A549 (cell line): ENCODE measurements around the gene KRT36. TPM values are rescaled to one million over a fixed set of nuclear protein-coding genes. Genes with fewer than 3 reads are reported as not detected.

Experiments used
- ATAC-seq, 2 experiments: fragments of 200-7000 bp in 1 of 2; fragments of >200 bp in 1 of 2; cut with Nextera tagmentation in 1 of 2; cut with Tn5 transposase in 1 of 2; 3 replicates each; pipeline versions ENCODE4 v1.8.0 to v1.9.1; 2018 to 2020; ENCODE audit warnings: mild to moderate bottlenecking in 1 of 2, moderate library complexity in 1 of 2
- CTCF ChIA-PET: fragments of 300-600 bp; sonication (Branson Sonifier 250); formaldehyde crosslinking; extraction: SDS; loops from one replicate; lab custom pipeline; 2021; ENCODE audit warnings: antibody characterized with exemption, inconsistent platforms; lab: Yijun Ruan, JAX
- POLR2A ChIA-PET: fragments of 350-600 bp; formaldehyde crosslinking; extraction: SDS; loops from one replicate; lab custom pipeline; 2021; ENCODE audit warnings: antibody characterized with exemption, inconsistent platforms; lab: Yijun Ruan, JAX
- DNase-seq, 2 experiments: peaks; one replicate each; pipeline versions ENCODE4 v3.0.0 to v3.0.0-alpha.2; 2011 to 2016; ENCODE audit warnings: low read depth in 1 of 2, low spot score in 1 of 2
- FAIRE-seq: peaks from 2 replicates; lab custom pipeline; 2011; peaks lifted over from hg19 to GRCh38; lab: Jason Lieb, UNC
- H3K27ac ChIP-seq, 2 experiments: fragments of >200 bp; sonication (Bioruptor Twin); formaldehyde crosslinking; 3 replicates each; pipeline ENCODE4 v1.5.1; 2016 to 2017
- H3K4me1 ChIP-seq: fragments of >200 bp; sonication (Bioruptor Twin); formaldehyde crosslinking; 3 replicates; pipeline ENCODE4 v1.6.1; 2016
- H3K4me2 ChIP-seq: fragments of >200 bp; sonication (Bioruptor Twin); formaldehyde crosslinking; 3 replicates; pipeline ENCODE4 v1.6.1; 2016
- H3K4me3 ChIP-seq: fragments of >200 bp; sonication (Bioruptor Twin); formaldehyde crosslinking; 3 replicates; pipeline ENCODE4 v1.5.1; 2016
- H3K9me3 ChIP-seq: fragments of >200 bp; sonication (Bioruptor Twin); formaldehyde crosslinking; 3 replicates; pipeline ENCODE4 v1.6.1; 2016
- BHLHE40 ChIP-seq: IDR thresholded peaks from 2 replicates; pipeline ENCODE4 v1.6.1; 2012; ENCODE audit warnings: low read depth, low read length, inconsistent platforms
- CBX2 ChIP-seq: fragments of 200-600 bp; sonication (generic); IDR thresholded peaks from 2 replicates; pipeline ENCODE4 v1.6.1; 2016; ENCODE audit warnings: low read depth, mild to moderate bottlenecking, borderline replicate concordance
- CEBPB ChIP-seq, 2 experiments: fragments of >200 bp in 1 of 2; sonication (Bioruptor Twin) in 1 of 2; formaldehyde crosslinking in 1 of 2; IDR thresholded peaks; 2 replicates each; pipeline ENCODE4 v1.6.1; 2012 to 2016
- CHD4 ChIP-seq: fragments of 200-600 bp; sonication (generic); IDR thresholded peaks from 2 replicates; pipeline ENCODE4 v1.6.1; 2016; ENCODE audit warnings: antibody characterized with exemption, mild to moderate bottlenecking, borderline replicate concordance
- FOSB ChIP-seq: fragments of 250-450 bp; sonication (Bioruptor Pico); IDR thresholded peaks from 2 replicates; pipeline ENCODE4 v1.5.0; 2020; ENCODE audit warnings: mild to moderate bottlenecking, moderate library complexity
- GATA3 ChIP-seq: IDR thresholded peaks from 2 replicates; pipeline ENCODE4 v1.6.1; 2012; ENCODE audit warnings: borderline replicate concordance
- HDAC2 ChIP-seq: fragments of 200-600 bp; sonication (generic); IDR thresholded peaks from 2 replicates; pipeline ENCODE4 v1.6.1; 2016
- HEYL ChIP-seq: fragments of 250-450 bp; sonication (Bioruptor Pico); IDR thresholded peaks from 2 replicates; pipeline ENCODE4 v1.8.0; 2021; ENCODE audit warnings: mild to moderate bottlenecking, moderate library complexity
- HOXB13 ChIP-seq: fragments of 250-450 bp; sonication (Bioruptor Pico); IDR thresholded peaks from 2 replicates; pipeline ENCODE4 v1.5.0; 2020; ENCODE audit warnings: low read depth, mild to moderate bottlenecking, moderate library complexity
- MAFK ChIP-seq: fragments of 450-650 bp; IDR thresholded peaks from 2 replicates; pipeline ENCODE4 v1.6.1; 2014; ENCODE audit not compliant: partially characterized antibody
- MAZ ChIP-seq: fragments of 150-350 bp; IDR thresholded peaks from 2 replicates; pipeline ENCODE4 v1.6.1; 2014; ENCODE audit warnings: antibody characterized with exemption, low read depth, low read length, borderline replicate concordance
- MYC ChIP-seq: IDR thresholded peaks from 2 replicates; pipeline ENCODE4 v1.6.1; 2012; ENCODE audit warnings: mild to moderate bottlenecking, inconsistent platforms, low read length, improper control_type of control experiment, borderline replicate concordance
- NFE2L2 ChIP-seq: fragments of 150-350 bp; conservative IDR thresholded peaks from 2 replicates; pipeline ENCODE4 v1.6.1; 2014; ENCODE audit warnings: low read length
- PBX3 ChIP-seq: IDR thresholded peaks from 2 replicates; pipeline ENCODE4 v1.6.1; 2012
- RAD21 ChIP-seq, 2 experiments: fragments of >200 bp in 1 of 2; sonication (Bioruptor Twin) in 1 of 2; formaldehyde crosslinking in 1 of 2; IDR thresholded peaks in 1 of 2; conservative IDR thresholded peaks in 1 of 2; 2 replicates in 1 of 2; 3 replicates in 1 of 2; pipeline ENCODE4 v1.6.1; 2012 to 2018; ENCODE audit warnings: inconsistent platforms in 1 of 2
- RCOR1 ChIP-seq: fragments of 150-350 bp; IDR thresholded peaks from 2 replicates; pipeline ENCODE4 v1.6.1; 2014; ENCODE audit warnings: antibody characterized with exemption, low read length, low read depth
- RFX5 ChIP-seq: fragments of 450-650 bp; IDR thresholded peaks from 2 replicates; pipeline ENCODE4 v1.7.1; 2014; ENCODE audit warnings: antibody characterized with exemption, mild to moderate bottlenecking, moderate library complexity
- ZFP36 ChIP-seq: fragments of 450-650 bp; IDR thresholded peaks from 2 replicates; pipeline ENCODE4 v1.6.1; 2014; ENCODE audit warnings: borderline replicate concordance; ENCODE audit not compliant: partially characterized antibody
- ZNF302 ChIP-seq: fragments of 250-450 bp; sonication (Bioruptor Pico); IDR thresholded peaks from 2 replicates; pipeline ENCODE4 v1.9.0; 2021; ENCODE audit warnings: inconsistent platforms, mild to moderate bottlenecking, moderate library complexity
- WGBS: methylation state at CpG from one replicate; pipeline ENCODE4 v1.1.6; 2017; ENCODE audit errors: missing lambda C conversion rate; 5-methylcytosine and 5-hydroxymethylcytosine counted together
- polyA plus RNA-seq, 4 experiments: library from polyadenylated mRNA; depleted of rRNA in 3 of 4; stranded (reverse); fragments of >200 nt; fragmentation: RNase III in 1 of 4; extraction: RNeasy Plus Mini Kit Qiagen cat#74134 plus additional on column Dnase treatment in 1 of 4; gene quantifications; 2 replicates in 3 of 4; 3 replicates in 1 of 4; pipeline ENCODE4 v1.2.3, GENCODE V29; 2011 to 2017
- TF ChIP-seq, protein P1 (sequence below): fragments of >200 bp; sonication (Bioruptor Twin); formaldehyde crosslinking; IDR thresholded peaks from 2 replicates; pipeline ENCODE4 v1.6.1; 2016
- TF ChIP-seq, protein P2 (sequence below): IDR thresholded peaks from 2 replicates; pipeline ENCODE4 v1.6.1; 2012; ENCODE audit warnings: low read depth, borderline replicate concordance
- TF ChIP-seq, protein P3 (sequence below): fragments of >200 bp; sonication (Bioruptor Twin); formaldehyde crosslinking; IDR thresholded peaks from 3 replicates; pipeline ENCODE4 v1.5.1; 2016
- TF ChIP-seq, protein P4 (sequence below): fragments of 250-450 bp; sonication (Bioruptor Pico); IDR thresholded peaks from 2 replicates; pipeline ENCODE4 v1.5.0; 2021; ENCODE audit warnings: mild to moderate bottlenecking, moderate library complexity, borderline replicate concordance

The KRT36 gene
- polyA plus RNA-seq, 2 of the 4 experiments (the other 2 are of a cell fraction) = not detected

- Histone ChIP-seq H3K9me3 (no peaks in the 10 kb centered on the region), H3K4me3 (no peak overlapping the region), H3K4me2 (no peak overlapping the region), H3K27ac (no peak overlapping the region), H3K4me1 (no peaks in the 10 kb centered on the region)
- ChIA-PET CTCF (interaction anchor here (0.6 to 5.7 kb wide), 7 partner anchors 13 to 1606 kb away, joined by 3 to 31 read pairs (median 5); no protein-coding TSS in a partner anchor), POLR2A (no interaction called here)
- no peak for ATAC-seq
- TF ChIP-seq HOXB13 (CRISPR knock-in tag) (no peak), RCOR1 (no peak), FOSB (CRISPR knock-in tag) (no peak), CEBPB (IDR thresholded peaks at IDR 0.05) (no peak), MAFK (no peak), NFE2L2 (no peak), PBX3 (no peak), BHLHE40 (no peak), GATA3 (no peak), ZNF302 (CRISPR knock-in tag) (no peak), ZFP36 (no peak)
- TF ChIP-seq, protein P1, sequence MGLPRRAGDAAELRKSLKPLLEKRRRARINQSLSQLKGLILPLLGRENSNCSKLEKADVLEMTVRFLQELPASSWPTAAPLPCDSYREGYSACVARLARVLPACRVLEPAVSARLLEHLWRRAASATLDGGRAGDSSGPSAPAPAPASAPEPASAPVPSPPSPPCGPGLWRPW = no peak
- DNase-seq = no peak
- FAIRE-seq = no peak
- WGBS = 85% methylated on average over 9 of the region's 9 CpGs
These were observed 6.2 kb downstream of the KRT36 start for GRCh38 chr17:41483531-41483930.

DNA sequence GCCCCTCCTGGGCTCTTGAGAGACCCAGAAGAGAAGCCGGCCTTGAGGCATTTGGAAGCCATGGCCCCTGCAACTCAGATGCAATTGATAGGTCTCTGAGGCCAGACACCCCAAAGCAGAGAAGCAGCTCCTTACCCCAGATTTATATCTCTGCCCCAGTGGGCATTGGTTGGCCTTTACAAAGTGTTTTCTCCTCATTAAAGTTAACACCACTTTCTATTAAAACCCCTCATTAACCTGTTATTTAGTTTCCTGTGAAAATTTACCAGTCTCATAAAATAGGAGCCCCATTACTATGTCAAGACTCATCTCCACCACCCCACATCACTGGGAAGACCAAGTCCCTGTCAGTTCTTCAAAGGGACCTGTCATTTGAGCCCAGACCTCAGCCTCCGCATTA is 8.7 kb downstream of the KRT36 start, which contains the start of gene KRT35:
TSS of gene KRT35 (minus strand) at position 116 of the 400 bp plus-strand sequence. CDS start at position 62, 54 bp downstream.
- ChIA-PET POLR2A (no interaction called here), CTCF (interaction anchor here (1.2 to 3.8 kb wide), 4 partner anchors 9 to 98 kb away, joined by 4 to 20 read pairs (median 5); partner anchors contain the start of gene KRT36)
- no peak for DNase-seq
- Histone ChIP-seq H3K4me2 (no peak within 1 kb of the TSS), H3K4me1 (no peaks in the 10 kb centered on the region), H3K4me3 (no peak within 1 kb of the TSS), H3K27ac (no peak within 1 kb of the TSS), H3K9me3 (no peaks in the 10 kb centered on the region)
- FAIRE-seq = no peak
- no peak for ATAC-seq
- 84% methylated on average over 2 of the region's 2 CpGs for WGBS
- TF ChIP-seq CEBPB (IDR thresholded peaks at IDR 0.05) (no peak), HDAC2 (no peak), MAZ (no peak), CBX2 (no peak), BHLHE40 (no peak), MYC (no peak), RFX5 (no peak), HEYL (CRISPR knock-in tag) (no peak), RAD21 (conservative IDR thresholded peaks at IDR 0.05 in 1 of 2, IDR thresholded peaks at IDR 0.05 in 1 of 2) (no peak), CHD4 (no peak), PBX3 (no peak)
- TF ChIP-seq, protein P2, sequence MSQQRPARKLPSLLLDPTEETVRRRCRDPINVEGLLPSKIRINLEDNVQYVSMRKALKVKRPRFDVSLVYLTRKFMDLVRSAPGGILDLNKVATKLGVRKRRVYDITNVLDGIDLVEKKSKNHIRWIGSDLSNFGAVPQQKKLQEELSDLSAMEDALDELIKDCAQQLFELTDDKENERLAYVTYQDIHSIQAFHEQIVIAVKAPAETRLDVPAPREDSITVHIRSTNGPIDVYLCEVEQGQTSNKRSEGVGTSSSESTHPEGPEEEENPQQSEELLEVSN = no peak
- TF ChIP-seq, protein P3, sequence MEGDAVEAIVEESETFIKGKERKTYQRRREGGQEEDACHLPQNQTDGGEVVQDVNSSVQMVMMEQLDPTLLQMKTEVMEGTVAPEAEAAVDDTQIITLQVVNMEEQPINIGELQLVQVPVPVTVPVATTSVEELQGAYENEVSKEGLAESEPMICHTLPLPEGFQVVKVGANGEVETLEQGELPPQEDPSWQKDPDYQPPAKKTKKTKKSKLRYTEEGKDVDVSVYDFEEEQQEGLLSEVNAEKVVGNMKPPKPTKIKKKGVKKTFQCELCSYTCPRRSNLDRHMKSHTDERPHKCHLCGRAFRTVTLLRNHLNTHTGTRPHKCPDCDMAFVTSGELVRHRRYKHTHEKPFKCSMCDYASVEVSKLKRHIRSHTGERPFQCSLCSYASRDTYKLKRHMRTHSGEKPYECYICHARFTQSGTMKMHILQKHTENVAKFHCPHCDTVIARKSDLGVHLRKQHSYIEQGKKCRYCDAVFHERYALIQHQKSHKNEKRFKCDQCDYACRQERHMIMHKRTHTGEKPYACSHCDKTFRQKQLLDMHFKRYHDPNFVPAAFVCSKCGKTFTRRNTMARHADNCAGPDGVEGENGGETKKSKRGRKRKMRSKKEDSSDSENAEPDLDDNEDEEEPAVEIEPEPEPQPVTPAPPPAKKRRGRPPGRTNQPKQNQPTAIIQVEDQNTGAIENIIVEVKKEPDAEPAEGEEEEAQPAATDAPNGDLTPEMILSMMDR = no peak
- TF ChIP-seq, protein P4, sequence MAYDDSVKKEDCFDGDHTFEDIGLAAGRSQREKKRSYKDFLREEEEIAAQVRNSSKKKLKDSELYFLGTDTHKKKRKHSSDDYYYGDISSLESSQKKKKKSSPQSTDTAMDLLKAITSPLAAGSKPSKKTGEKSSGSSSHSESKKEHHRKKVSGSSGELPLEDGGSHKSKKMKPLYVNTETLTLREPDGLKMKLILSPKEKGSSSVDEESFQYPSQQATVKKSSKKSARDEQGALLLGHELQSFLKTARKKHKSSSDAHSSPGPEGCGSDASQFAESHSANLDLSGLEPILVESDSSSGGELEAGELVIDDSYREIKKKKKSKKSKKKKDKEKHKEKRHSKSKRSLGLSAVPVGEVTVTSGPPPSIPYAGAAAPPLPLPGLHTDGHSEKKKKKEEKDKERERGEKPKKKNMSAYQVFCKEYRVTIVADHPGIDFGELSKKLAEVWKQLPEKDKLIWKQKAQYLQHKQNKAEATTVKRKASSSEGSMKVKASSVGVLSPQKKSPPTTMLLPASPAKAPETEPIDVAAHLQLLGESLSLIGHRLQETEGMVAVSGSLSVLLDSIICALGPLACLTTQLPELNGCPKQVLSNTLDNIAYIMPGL = no peak
